OCI-LY1 (cell line): Measurements from ENCODE around the gene AICDA.
A peak's percentile ranks its signal among the peaks of the same experiment; 100 is the strongest.

Experiments
- H2AFZ ChIP-seq: fragments of 200-600 bp; sonication (generic), shearing (Covaris generic); 2 replicates; pipeline ENCODE4 v1.6.0; 2014; ENCODE audit warnings: antibody characterized with exemption, mild to moderate bottlenecking, low read length
- H3F3A ChIP-seq: fragments of 200-600 bp; sonication (generic), shearing (Covaris generic); 2 replicates; pipeline ENCODE4 v1.6.0; 2014; ENCODE audit warnings: mild to moderate bottlenecking, antibody characterized with exemption, low read length, moderate library complexity; ENCODE audit not compliant: insufficient read depth
- H3K27ac ChIP-seq: fragments of 200-600 bp; sonication (generic); 2 replicates; pipeline ENCODE4 v1.5.1; 2014; ENCODE audit warnings: low read length, mixed run types, mild to moderate bottlenecking, low read depth; ENCODE audit not compliant: poor library complexity, severe bottlenecking
- H3K27me3 ChIP-seq: fragments of 200-600 bp; sonication (generic); 2 replicates; pipeline ENCODE4 v1.6.0; 2014; ENCODE audit warnings: antibody characterized with exemption, mild to moderate bottlenecking, low read length, moderate library complexity; ENCODE audit not compliant: insufficient read depth
- H3K36me3 ChIP-seq: fragments of 200-600 bp; sonication (generic); 2 replicates; pipeline ENCODE4 v1.6.1; 2014; ENCODE audit warnings: mild to moderate bottlenecking, antibody characterized with exemption, low read length, moderate library complexity, mixed read lengths; ENCODE audit not compliant: insufficient read depth
- H3K4me1 ChIP-seq: fragments of 200-600 bp; sonication (generic); 2 replicates; pipeline ENCODE4 v1.5.1; 2014; ENCODE audit warnings: mild to moderate bottlenecking, low read length, moderate library complexity; ENCODE audit not compliant: insufficient read depth, severe bottlenecking
- H3K4me2 ChIP-seq: fragments of 200-600 bp; sonication (generic), shearing (Covaris generic); 2 replicates; pipeline ENCODE4 v1.6.1; 2014; ENCODE audit warnings: low read length
- H3K4me3 ChIP-seq: fragments of 200-600 bp; sonication (generic); 2 replicates; pipeline ENCODE4 v1.5.1; 2014; ENCODE audit warnings: low read length, low read depth, mild to moderate bottlenecking, mixed read lengths; ENCODE audit not compliant: poor library complexity, severe bottlenecking
- H3K79me2 ChIP-seq: fragments of 200-600 bp; shearing (Covaris generic); 2 replicates; pipeline ENCODE4 v1.6.1; 2016; ENCODE audit warnings: mixed run types, low read length, mixed read lengths; ENCODE audit not compliant: insufficient read depth
- H3K9ac ChIP-seq: fragments of 200-600 bp; sonication (generic), shearing (Covaris generic); 2 replicates; pipeline ENCODE4 v1.6.1; 2014; ENCODE audit warnings: mild to moderate bottlenecking, low read length, mixed read lengths
- H3K9me2 ChIP-seq: fragments of 200-600 bp; sonication (generic), shearing (Covaris generic); 2 replicates; pipeline ENCODE4 v1.6.1; 2014; ENCODE audit warnings: low read depth, mild to moderate bottlenecking, low read length, mixed read lengths
- H3K9me3 ChIP-seq: fragments of 200-600 bp; shearing (Covaris generic); 2 replicates; pipeline ENCODE4 v1.6.1; 2014; ENCODE audit warnings: low read length, mixed read lengths
- H4K20me1 ChIP-seq: fragments of 200-600 bp; sonication (generic), shearing (Covaris generic); 2 replicates; pipeline ENCODE4 v1.6.0; 2016; ENCODE audit warnings: mild to moderate bottlenecking, low read length; ENCODE audit not compliant: insufficient read depth
- EZH2 ChIP-seq: fragments of 200-600 bp; sonication (generic), shearing (Covaris generic); IDR thresholded peaks from 2 replicates; pipeline ENCODE4 v1.8.0; 2017; ENCODE audit warnings: borderline replicate concordance, mixed run types, mild to moderate bottlenecking, antibody characterized with exemption, low read length, moderate library complexity, mixed read lengths
- TF ChIP-seq, protein P1 (sequence below): fragments of 200-600 bp; sonication (generic), shearing (Covaris generic); IDR thresholded peaks from 2 replicates; pipeline ENCODE4 v1.5.1; 2017; ENCODE audit warnings: mild to moderate bottlenecking, antibody characterized with exemption, low read length, moderate library complexity, mixed read lengths

The AICDA gene

DNA sequence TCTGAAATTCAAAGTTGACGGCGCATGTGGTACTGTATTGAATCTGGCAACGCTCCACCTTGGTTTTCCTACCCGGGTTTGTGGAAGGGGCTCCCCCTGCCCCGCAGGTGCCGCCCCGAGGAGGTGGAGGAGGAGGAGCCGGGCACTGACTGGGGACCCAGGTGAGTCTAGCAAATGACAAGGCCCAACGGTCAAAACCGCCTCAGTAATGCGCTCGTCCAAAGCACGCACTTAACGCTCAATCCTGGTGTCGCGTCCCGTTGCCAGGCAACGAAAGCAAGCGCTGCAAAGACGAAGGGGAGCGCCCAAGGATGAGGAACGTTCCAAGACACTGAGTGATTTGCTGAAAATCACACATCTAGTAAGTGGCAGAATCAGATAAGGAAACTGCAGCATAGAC, 48.0 kb downstream of the AICDA start:
- Histone ChIP-seq H3K27me3 (no peaks in the 10 kb centered on the region), H4K20me1 (no peaks in the 10 kb centered on the region), H3F3A (no peaks in the 10 kb centered on the region), H3K27ac (no peak overlapping the region), H3K4me2 (no peak overlapping the region), H3K9me2 (no peaks in the 10 kb centered on the region), H3K9ac (no peak overlapping the region), H3K4me3 (no peak overlapping the region), H3K79me2 (no peaks in the 10 kb centered on the region), H3K36me3 (no peaks in the 10 kb centered on the region; the same call in 1 of the 2 replicates), H3K9me3 (peaks cover 19% of the 10 kb centered on the region), H2AFZ (no peak overlapping the region), H3K4me1 (no peaks in the 10 kb centered on the region)
- TF ChIP-seq, protein P1, sequence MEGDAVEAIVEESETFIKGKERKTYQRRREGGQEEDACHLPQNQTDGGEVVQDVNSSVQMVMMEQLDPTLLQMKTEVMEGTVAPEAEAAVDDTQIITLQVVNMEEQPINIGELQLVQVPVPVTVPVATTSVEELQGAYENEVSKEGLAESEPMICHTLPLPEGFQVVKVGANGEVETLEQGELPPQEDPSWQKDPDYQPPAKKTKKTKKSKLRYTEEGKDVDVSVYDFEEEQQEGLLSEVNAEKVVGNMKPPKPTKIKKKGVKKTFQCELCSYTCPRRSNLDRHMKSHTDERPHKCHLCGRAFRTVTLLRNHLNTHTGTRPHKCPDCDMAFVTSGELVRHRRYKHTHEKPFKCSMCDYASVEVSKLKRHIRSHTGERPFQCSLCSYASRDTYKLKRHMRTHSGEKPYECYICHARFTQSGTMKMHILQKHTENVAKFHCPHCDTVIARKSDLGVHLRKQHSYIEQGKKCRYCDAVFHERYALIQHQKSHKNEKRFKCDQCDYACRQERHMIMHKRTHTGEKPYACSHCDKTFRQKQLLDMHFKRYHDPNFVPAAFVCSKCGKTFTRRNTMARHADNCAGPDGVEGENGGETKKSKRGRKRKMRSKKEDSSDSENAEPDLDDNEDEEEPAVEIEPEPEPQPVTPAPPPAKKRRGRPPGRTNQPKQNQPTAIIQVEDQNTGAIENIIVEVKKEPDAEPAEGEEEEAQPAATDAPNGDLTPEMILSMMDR, result no peak
- no peak for TF ChIP-seq EZH2

DNA sequence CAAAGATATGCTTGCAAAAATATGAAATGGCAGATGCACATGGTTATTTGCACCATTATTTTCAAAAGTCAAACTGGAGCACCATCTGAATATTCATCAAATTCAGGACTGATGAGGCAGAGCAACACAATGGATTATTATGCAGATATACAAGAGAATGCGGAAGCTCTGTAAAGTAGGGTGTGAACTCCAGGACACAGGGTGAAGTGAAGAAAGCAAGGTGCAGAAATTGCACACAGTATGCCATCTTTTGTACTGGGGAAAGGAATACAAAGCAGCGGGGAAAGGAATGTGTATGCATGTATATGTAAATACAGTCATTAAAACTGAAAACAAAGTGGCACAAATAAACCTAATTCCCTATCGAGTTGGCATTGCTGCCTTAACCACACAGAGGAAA, 49.3 kb downstream of the AICDA start:
- no peak overlapping the region for H3K4me2 ChIP-seq

DNA sequence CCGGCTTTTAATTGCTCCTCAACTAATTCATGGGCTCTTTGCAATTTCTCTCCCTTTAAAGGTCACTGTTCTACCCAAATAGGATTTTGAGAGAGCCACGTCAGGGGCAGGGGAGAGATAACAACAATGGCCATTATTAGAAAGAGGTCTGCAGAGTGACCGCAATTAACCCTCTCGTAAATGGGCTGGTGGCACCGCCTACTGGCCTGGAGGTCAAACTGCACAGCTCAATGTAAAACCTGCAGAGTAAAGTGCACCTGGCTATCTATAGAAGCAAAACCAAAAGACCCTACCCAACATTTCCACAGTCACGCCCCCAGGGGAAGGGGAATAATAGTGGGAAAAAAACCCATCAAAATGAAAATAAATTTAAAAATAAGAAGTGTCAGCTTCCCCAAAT, 50.3 kb downstream of the AICDA start:
- Histone ChIP-seq H4K20me1 (no peaks in the 10 kb centered on the region), H3K36me3 (no peaks in the 10 kb centered on the region; the same call in 1 of the 2 replicates), H3K27ac (no peak overlapping the region), H3K4me2 (no peak overlapping the region), H3F3A (no peaks in the 10 kb centered on the region), H3K9ac (no peak overlapping the region), H3K4me1 (no peaks in the 10 kb centered on the region), H3K9me2 (no peaks in the 10 kb centered on the region), H2AFZ (no peak overlapping the region), H3K4me3 (no peak overlapping the region), H3K27me3 (no peaks in the 10 kb centered on the region), H3K9me3 (peaks cover 11% of the 10 kb centered on the region), H3K79me2 (no peaks in the 10 kb centered on the region)
- TF ChIP-seq EZH2, result no peak
- TF ChIP-seq, protein P1, result peak; percentile 37; the same call in 1 of the 2 replicates

More for the DNA sequence above, 49.3 kb downstream of the AICDA start:
- Histone ChIP-seq H3K36me3 (no peaks in the 10 kb centered on the region; the same call in 1 of the 2 replicates), H3K27me3 (no peaks in the 10 kb centered on the region), H3K9me2 (no peaks in the 10 kb centered on the region), H3K27ac (no peak overlapping the region), H3K79me2 (no peaks in the 10 kb centered on the region), H2AFZ (no peak overlapping the region), H4K20me1 (no peaks in the 10 kb centered on the region), H3K9me3 (peaks cover 19% of the 10 kb centered on the region), H3K4me1 (no peaks in the 10 kb centered on the region), H3K9ac (no peak overlapping the region), H3K4me3 (no peak overlapping the region), H3F3A (no peaks in the 10 kb centered on the region)
- TF ChIP-seq EZH2, result no peak
- TF ChIP-seq, protein P1, result no peak
